A549 (cell line): ENCODE data around the gene MAP3K21. TPM values are rescaled to one million over a fixed set of nuclear protein-coding genes. Genes with fewer than 3 reads are reported as not detected.

ENCODE experiments used
- ATAC-seq, 2 experiments: fragments of 200-7000 bp in 1 of 2; fragments of >200 bp in 1 of 2; cut with Nextera tagmentation in 1 of 2; cut with Tn5 transposase in 1 of 2; 3 replicates each; pipeline versions ENCODE4 v1.8.0 to v1.9.1; 2018 to 2020; ENCODE audit warnings: mild to moderate bottlenecking in 1 of 2, moderate library complexity in 1 of 2
- CTCF ChIA-PET: fragments of 300-600 bp; sonication (Branson Sonifier 250); formaldehyde crosslinking; extraction: SDS; loops from one replicate; lab custom pipeline; 2021; ENCODE audit warnings: antibody characterized with exemption, inconsistent platforms; lab: Yijun Ruan, JAX
- POLR2A ChIA-PET: fragments of 350-600 bp; formaldehyde crosslinking; extraction: SDS; loops from one replicate; lab custom pipeline; 2021; ENCODE audit warnings: antibody characterized with exemption, inconsistent platforms; lab: Yijun Ruan, JAX
- DNase-seq, 2 experiments: peaks; one replicate each; pipeline versions ENCODE4 v3.0.0 to v3.0.0-alpha.2; 2011 to 2016; ENCODE audit warnings: low read depth in 1 of 2, low spot score in 1 of 2
- FAIRE-seq: peaks from 2 replicates; lab custom pipeline; 2011; peaks lifted over from hg19 to GRCh38; lab: Jason Lieb, UNC
- H3K27ac ChIP-seq, 2 experiments: fragments of >200 bp; sonication (Bioruptor Twin); formaldehyde crosslinking; 3 replicates each; pipeline ENCODE4 v1.5.1; 2016 to 2017
- H3K4me1 ChIP-seq: fragments of >200 bp; sonication (Bioruptor Twin); formaldehyde crosslinking; 3 replicates; pipeline ENCODE4 v1.6.1; 2016
- H3K4me2 ChIP-seq: fragments of >200 bp; sonication (Bioruptor Twin); formaldehyde crosslinking; 3 replicates; pipeline ENCODE4 v1.6.1; 2016
- H3K4me3 ChIP-seq: fragments of >200 bp; sonication (Bioruptor Twin); formaldehyde crosslinking; 3 replicates; pipeline ENCODE4 v1.5.1; 2016
- H3K9me3 ChIP-seq: fragments of >200 bp; sonication (Bioruptor Twin); formaldehyde crosslinking; 3 replicates; pipeline ENCODE4 v1.6.1; 2016
- CEBPB ChIP-seq, 2 experiments: fragments of >200 bp in 1 of 2; sonication (Bioruptor Twin) in 1 of 2; formaldehyde crosslinking in 1 of 2; IDR thresholded peaks; 2 replicates each; pipeline ENCODE4 v1.6.1; 2012 to 2016
- EHMT2 ChIP-seq: fragments of 200-600 bp; sonication (generic); IDR thresholded peaks from 2 replicates; pipeline ENCODE4 v1.6.1; 2016; ENCODE audit warnings: antibody characterized with exemption, low read depth, mild to moderate bottlenecking, moderate library complexity
- FOXS1 ChIP-seq: fragments of 250-450 bp; sonication (Bioruptor Pico); IDR thresholded peaks from 2 replicates; pipeline ENCODE4 v1.5.0; 2020; ENCODE audit warnings: mild to moderate bottlenecking, moderate library complexity
- HEYL ChIP-seq: fragments of 250-450 bp; sonication (Bioruptor Pico); IDR thresholded peaks from 2 replicates; pipeline ENCODE4 v1.8.0; 2021; ENCODE audit warnings: mild to moderate bottlenecking, moderate library complexity
- JUNB ChIP-seq: fragments of >200 bp; sonication (Bioruptor Twin); formaldehyde crosslinking; IDR thresholded peaks from 2 replicates; pipeline ENCODE4 v1.6.1; 2016
- NFE2L2 ChIP-seq: fragments of 150-350 bp; conservative IDR thresholded peaks from 2 replicates; pipeline ENCODE4 v1.6.1; 2014; ENCODE audit warnings: low read length
- SMC3 ChIP-seq: fragments of >200 bp; sonication (Bioruptor Twin); formaldehyde crosslinking; IDR thresholded peaks from 3 replicates; pipeline ENCODE4 v1.6.1; 2018; ENCODE audit warnings: inconsistent platforms
- ZNF302 ChIP-seq: fragments of 250-450 bp; sonication (Bioruptor Pico); IDR thresholded peaks from 2 replicates; pipeline ENCODE4 v1.9.0; 2021; ENCODE audit warnings: inconsistent platforms, mild to moderate bottlenecking, moderate library complexity
- WGBS: methylation state at CpG from one replicate; pipeline ENCODE4 v1.1.6; 2017; ENCODE audit errors: missing lambda C conversion rate; 5-methylcytosine and 5-hydroxymethylcytosine counted together
- polyA plus RNA-seq, 4 experiments: library from polyadenylated mRNA; depleted of rRNA in 3 of 4; stranded (reverse); fragments of >200 nt; fragmentation: RNase III in 1 of 4; extraction: RNeasy Plus Mini Kit Qiagen cat#74134 plus additional on column Dnase treatment in 1 of 4; gene quantifications; 2 replicates in 3 of 4; 3 replicates in 1 of 4; pipeline ENCODE4 v1.2.3, GENCODE V29; 2011 to 2017
- TF ChIP-seq, protein P1 (sequence below): fragments of 200-600 bp; sonication (generic); IDR thresholded peaks from 2 replicates; pipeline ENCODE4 v1.6.1; 2016; ENCODE audit warnings: antibody characterized with exemption, mild to moderate bottlenecking, moderate library complexity
- TF ChIP-seq, protein P2 (sequence below): IDR thresholded peaks from 2 replicates; pipeline ENCODE4 v1.6.1; 2012; ENCODE audit warnings: low read depth, borderline replicate concordance
- TF ChIP-seq, protein P3 (sequence below): fragments of >200 bp; sonication (Bioruptor Twin); formaldehyde crosslinking; IDR thresholded peaks from 3 replicates; pipeline ENCODE4 v1.5.1; 2016

The MAP3K21 gene
- polyA plus RNA-seq, 2 of the 4 experiments (the other 2 are of a cell fraction): 14.4 to 26.9 TPM

DNA sequence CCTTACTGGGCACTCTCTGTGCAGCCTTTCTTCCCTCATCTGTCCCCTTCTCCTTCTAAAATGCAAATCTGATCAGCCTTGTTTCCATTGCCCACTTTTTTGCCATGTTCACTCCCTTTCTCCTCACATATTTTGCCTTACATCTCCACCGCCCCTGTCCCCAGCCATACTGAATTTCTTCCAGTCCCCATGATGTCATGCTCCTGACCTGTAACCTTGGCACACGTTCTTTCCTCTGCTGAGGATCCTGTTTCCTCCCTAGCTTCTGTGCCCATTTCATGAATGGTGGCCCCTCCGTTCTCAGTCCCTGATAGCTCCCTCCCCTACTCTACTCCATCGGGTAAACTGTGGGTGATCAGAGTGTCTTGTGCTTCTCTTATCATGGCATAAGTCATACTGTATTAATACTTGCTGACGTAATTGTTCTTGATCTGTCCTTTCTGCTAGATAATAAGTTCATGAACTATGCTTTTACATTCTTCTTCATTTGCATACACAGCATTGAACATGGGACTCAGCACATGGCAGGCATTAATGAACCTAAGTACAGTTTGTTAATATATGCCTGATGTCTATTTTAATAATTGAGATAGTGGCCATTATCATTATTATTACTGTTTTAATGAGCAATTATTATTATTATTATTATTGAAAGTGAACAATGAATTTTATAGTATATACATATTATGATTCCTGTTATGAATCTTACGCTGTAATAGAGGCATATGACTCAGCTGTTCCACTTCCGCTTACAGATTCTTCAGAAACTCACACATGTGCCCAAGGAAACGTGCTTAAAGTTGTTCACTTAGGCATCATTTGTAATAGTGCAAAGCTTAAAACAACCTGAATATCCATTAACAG lies 28.5 kb downstream of the MAP3K21 start:
- Histone ChIP-seq H3K4me2 (no peak overlapping the region), H3K27ac (no peak overlapping the region), H3K4me3 (no peak overlapping the region), H3K9me3 (no peaks in the 10 kb centered on the region), H3K4me1 (peaks cover 36% of the 10 kb centered on the region)
- FAIRE-seq (no peak), ATAC-seq (no peak), DNase-seq (no peak)
- POLR2A ChIA-PET: no interaction called here
- CTCF ChIA-PET: no interaction called here
- TF ChIP-seq JUNB (no peak), FOXS1 (CRISPR knock-in tag) (no peak), NFE2L2 (no peak), HEYL (CRISPR knock-in tag) (no peak), EHMT2 (no peak), ZNF302 (CRISPR knock-in tag) (no peak)
- TF ChIP-seq, protein P1, sequence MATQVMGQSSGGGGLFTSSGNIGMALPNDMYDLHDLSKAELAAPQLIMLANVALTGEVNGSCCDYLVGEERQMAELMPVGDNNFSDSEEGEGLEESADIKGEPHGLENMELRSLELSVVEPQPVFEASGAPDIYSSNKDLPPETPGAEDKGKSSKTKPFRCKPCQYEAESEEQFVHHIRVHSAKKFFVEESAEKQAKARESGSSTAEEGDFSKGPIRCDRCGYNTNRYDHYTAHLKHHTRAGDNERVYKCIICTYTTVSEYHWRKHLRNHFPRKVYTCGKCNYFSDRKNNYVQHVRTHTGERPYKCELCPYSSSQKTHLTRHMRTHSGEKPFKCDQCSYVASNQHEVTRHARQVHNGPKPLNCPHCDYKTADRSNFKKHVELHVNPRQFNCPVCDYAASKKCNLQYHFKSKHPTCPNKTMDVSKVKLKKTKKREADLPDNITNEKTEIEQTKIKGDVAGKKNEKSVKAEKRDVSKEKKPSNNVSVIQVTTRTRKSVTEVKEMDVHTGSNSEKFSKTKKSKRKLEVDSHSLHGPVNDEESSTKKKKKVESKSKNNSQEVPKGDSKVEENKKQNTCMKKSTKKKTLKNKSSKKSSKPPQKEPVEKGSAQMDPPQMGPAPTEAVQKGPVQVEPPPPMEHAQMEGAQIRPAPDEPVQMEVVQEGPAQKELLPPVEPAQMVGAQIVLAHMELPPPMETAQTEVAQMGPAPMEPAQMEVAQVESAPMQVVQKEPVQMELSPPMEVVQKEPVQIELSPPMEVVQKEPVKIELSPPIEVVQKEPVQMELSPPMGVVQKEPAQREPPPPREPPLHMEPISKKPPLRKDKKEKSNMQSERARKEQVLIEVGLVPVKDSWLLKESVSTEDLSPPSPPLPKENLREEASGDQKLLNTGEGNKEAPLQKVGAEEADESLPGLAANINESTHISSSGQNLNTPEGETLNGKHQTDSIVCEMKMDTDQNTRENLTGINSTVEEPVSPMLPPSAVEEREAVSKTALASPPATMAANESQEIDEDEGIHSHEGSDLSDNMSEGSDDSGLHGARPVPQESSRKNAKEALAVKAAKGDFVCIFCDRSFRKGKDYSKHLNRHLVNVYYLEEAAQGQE: no peak
- TF ChIP-seq, protein P2, sequence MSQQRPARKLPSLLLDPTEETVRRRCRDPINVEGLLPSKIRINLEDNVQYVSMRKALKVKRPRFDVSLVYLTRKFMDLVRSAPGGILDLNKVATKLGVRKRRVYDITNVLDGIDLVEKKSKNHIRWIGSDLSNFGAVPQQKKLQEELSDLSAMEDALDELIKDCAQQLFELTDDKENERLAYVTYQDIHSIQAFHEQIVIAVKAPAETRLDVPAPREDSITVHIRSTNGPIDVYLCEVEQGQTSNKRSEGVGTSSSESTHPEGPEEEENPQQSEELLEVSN: no peak
- WGBS: 90% methylated on average over 8 of the region's 8 CpGs

DNA sequence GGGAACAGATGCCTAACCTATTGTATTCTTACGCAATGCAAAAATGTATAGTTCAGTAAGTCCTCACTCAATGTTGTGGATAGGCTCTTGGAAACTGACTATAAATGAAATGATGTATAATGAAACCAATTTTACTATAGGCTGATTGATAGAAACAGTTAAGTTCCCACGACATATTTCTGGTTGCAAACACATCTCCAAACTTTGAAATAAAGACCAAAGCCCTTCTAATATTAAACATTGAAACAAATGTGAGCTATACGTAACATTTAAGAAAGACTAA lies 29.1 kb downstream of the MAP3K21 start:
- Histone ChIP-seq H3K27ac (no peak overlapping the region), H3K9me3 (no peaks in the 10 kb centered on the region), H3K4me1 (peaks cover 42% of the 10 kb centered on the region), H3K4me3 (no peak overlapping the region), H3K4me2 (no peak overlapping the region)
- CTCF ChIA-PET: no interaction called here
- WGBS: 93% methylated on average over 3 of the region's 3 CpGs
- no peak for DNase-seq
- POLR2A ChIA-PET: no interaction called here
- no peak for FAIRE-seq
- no peak for ATAC-seq
- TF ChIP-seq, protein P3, sequence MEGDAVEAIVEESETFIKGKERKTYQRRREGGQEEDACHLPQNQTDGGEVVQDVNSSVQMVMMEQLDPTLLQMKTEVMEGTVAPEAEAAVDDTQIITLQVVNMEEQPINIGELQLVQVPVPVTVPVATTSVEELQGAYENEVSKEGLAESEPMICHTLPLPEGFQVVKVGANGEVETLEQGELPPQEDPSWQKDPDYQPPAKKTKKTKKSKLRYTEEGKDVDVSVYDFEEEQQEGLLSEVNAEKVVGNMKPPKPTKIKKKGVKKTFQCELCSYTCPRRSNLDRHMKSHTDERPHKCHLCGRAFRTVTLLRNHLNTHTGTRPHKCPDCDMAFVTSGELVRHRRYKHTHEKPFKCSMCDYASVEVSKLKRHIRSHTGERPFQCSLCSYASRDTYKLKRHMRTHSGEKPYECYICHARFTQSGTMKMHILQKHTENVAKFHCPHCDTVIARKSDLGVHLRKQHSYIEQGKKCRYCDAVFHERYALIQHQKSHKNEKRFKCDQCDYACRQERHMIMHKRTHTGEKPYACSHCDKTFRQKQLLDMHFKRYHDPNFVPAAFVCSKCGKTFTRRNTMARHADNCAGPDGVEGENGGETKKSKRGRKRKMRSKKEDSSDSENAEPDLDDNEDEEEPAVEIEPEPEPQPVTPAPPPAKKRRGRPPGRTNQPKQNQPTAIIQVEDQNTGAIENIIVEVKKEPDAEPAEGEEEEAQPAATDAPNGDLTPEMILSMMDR: no peak
- TF ChIP-seq, protein P1: no peak
- TF ChIP-seq CEBPB (IDR thresholded peaks at IDR 0.05) (peak in 1 of 2 experiments; percentile 39; a peak in 1 of 4 replicates), SMC3 (no peak)
